HEK293T (cell line): Measurements from ENCODE around the gene S100A6.

ENCODE experiments used
- BHLHE40 ChIP-seq: fragments of 450-650 bp; IDR thresholded peaks from 2 replicates; pipeline ENCODE4 v1.6.1; 2016; ENCODE audit warnings: mild to moderate bottlenecking, moderate library complexity, borderline replicate concordance
- CTBP1 ChIP-seq: fragments of 450-650 bp; IDR thresholded peaks from 2 replicates; pipeline ENCODE4 v1.6.1; 2016; ENCODE audit warnings: borderline replicate concordance
- ELF4 ChIP-seq: fragments of 450-650 bp; IDR thresholded peaks from 2 replicates; pipeline ENCODE4 v1.6.1; 2017; ENCODE audit warnings: antibody characterized with exemption
- NFRKB ChIP-seq: fragments of 450-650 bp; IDR thresholded peaks from 2 replicates; pipeline ENCODE4 v1.6.1; 2016; ENCODE audit warnings: mild to moderate bottlenecking, moderate library complexity
- ZNF384 ChIP-seq: fragments of 450-650 bp; IDR thresholded peaks from 2 replicates; pipeline ENCODE4 v1.6.1; 2016
- TF ChIP-seq, protein P1 (sequence below): fragments of 450-650 bp; IDR thresholded peaks from 2 replicates; pipeline ENCODE4 v1.6.1; 2016

DNA sequence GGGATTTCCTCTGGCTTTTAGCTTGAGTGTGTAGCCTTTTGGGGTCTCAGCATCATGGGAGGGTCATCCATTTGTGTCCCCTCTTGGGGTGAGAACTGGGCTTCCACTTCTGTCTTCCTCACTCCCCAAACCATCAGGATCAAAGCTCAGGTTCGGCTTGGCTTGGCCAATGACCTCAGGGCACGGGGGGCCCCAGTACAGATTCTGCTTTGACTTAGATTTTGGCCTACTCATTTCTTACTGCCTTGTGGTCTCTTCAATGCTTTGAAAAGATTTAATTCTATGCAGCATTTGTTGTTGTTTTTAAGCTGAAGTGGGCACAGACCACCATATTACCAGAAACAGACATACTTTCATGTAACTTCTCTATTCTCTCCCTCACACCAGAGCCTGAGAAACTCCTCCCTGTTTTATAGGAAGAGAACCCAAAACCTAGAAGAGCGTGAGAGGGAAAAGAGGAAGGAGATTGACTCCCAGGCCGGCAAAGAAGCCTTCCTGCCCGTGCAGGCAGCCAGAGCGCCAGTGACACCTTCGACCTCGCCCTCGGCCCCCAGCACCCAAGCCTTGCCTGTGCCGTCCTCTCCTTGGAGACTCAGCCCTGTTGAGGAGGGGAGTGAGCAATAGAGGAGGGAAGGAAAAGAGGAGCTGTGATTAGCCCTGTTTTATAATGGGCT is 15.2 kb upstream of the S100A6 start:
- TF ChIP-seq CTBP1, result no peak
- TF ChIP-seq NFRKB, result no peak
- no peak for TF ChIP-seq ELF4
- TF ChIP-seq, protein P1, sequence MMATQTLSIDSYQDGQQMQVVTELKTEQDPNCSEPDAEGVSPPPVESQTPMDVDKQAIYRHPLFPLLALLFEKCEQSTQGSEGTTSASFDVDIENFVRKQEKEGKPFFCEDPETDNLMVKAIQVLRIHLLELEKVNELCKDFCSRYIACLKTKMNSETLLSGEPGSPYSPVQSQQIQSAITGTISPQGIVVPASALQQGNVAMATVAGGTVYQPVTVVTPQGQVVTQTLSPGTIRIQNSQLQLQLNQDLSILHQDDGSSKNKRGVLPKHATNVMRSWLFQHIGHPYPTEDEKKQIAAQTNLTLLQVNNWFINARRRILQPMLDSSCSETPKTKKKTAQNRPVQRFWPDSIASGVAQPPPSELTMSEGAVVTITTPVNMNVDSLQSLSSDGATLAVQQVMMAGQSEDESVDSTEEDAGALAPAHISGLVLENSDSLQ, result no peak
- no peak for TF ChIP-seq BHLHE40
- no peak for TF ChIP-seq ZNF384
